ENCODE data around the gene CERS6.
"Not testable (repeated sequence)": the region's sequence is repeated elsewhere in the genome, so short reads cannot be mapped to it uniquely, and the experiment has no call there.

Gene CERS6

DNA sequence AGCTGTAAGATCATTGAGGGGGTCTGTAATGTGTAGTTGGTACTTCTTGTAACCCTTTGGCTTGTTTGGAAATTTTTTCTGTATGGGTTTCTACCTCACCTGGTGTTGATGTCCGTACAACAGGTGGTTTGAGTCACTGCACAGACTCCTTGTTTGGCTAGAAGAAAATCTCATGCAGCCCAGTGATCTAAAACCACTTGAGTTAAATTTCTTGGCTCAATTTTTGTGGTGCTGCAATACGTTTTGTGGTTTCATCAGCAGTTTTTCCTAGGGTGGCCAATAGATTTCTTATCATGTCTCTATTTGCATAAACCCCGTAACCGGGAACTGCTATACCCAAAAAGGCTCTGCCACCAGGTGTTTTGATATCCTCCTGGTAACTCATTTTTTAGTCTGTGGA lies 43.4 kb downstream of the CERS6 start:
- no peak for DNase-seq

DNA sequence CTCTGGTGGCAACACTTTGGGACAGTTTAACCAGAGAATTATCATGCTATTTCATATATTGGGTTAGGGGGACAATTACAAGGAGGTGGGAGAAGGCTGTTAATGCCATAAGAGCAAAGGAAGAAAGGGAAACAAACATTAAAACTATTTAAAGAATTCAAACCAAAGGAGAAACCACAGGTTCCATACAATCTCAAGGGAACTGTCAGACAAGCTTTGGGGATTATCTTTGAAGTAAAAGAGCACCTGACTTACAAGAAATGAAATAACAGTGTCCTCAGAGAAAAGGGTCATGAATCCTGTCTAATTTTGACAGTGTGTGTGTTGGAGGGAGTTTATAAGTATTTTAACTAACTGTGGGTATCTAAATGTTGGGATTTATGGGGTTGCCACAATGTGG lies 44.4 kb downstream of the CERS6 start:
- DNase-seq: no peak

DNA sequence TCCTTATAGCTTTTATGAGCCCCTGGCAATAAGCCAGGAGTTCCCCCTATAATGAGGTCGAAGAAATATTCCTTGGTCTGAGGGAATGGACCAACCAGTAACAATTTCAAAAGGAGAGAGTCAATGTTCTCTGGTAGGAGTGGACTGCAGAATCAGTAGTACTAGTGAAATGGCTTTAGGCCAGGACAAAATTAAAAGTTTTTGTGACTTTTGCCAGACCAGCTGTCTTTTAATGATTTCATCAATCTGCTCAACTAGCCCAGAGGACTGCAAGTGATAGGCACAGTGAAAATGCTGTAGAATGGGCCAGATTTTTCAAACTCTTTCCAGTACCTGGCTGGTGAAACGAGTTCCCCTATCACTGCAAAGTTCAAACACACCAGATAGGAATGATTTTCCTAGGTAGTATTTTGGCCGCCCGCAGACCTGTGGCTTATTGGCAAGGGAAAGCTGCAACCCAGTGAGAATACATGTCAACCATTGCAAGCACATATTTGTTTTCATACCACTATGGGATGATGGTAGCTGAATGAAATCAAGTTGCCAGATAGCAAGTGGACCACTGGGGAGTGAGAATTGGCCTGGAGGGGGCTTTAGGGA lies 45.5 kb downstream of the CERS6 start:
- no peak for DNase-seq

DNA sequence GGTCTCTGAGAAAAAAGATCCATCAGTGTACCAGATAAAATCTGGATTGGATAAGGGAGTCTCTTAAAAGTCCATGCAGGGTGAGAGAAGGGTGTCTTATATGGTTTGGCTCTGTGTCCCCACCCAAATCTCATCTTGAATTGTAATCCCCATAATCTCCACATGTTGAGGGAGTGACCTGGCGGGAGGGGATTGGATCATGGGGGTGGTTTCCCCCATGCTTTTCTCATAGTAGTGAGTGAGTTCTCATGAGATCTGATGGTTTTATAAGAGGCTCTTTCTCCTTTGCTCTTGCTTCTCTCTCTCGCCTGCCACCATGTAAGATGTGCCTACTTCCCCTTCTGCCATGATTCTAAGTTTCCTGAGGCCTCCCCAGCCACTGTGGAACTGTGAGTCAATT lies 46.8 kb downstream of the CERS6 start:
- DNase-seq: not testable (repeated sequence)

DNA sequence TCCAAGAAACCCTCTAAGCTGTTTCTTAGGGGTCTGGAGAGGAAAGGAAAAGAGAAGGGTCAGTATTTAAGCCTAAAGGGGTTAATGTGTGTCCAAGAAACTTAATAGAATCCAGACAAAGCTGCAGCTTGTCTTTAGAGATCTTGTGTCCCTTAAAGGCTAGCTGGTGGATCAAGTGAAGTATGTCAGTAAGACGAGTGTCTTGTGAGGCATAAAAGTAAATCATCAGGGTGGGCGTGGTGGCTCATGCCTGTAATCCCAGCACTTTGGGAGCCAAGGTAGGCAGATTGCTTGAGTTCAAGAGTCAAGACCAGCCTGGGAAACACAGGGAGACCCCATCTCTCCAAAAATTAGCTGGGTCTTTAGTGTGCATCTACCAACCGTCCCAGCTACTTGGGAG lies 47.8 kb downstream of the CERS6 start:
- DNase-seq: no peak

DNA sequence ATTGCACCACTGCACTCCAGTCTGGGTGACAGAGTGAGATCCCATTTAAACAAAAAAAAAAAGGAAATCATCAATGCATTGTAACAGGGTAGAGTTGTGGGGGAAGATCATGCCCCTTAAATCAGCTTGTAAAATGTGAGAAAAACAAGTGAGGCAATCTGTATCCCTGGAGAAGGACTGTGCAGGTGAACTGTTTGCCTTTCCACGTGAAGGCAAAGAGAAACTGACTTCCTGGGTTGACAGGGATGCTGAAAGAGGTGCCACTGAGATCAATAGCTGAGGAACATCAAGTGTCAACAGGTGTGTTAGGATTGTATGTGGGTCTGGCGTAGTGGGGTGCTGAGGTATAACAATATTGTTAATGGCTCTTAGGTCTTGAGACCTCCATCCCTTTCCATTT lies 48.3 kb downstream of the CERS6 start:
- no peak for DNase-seq

DNA sequence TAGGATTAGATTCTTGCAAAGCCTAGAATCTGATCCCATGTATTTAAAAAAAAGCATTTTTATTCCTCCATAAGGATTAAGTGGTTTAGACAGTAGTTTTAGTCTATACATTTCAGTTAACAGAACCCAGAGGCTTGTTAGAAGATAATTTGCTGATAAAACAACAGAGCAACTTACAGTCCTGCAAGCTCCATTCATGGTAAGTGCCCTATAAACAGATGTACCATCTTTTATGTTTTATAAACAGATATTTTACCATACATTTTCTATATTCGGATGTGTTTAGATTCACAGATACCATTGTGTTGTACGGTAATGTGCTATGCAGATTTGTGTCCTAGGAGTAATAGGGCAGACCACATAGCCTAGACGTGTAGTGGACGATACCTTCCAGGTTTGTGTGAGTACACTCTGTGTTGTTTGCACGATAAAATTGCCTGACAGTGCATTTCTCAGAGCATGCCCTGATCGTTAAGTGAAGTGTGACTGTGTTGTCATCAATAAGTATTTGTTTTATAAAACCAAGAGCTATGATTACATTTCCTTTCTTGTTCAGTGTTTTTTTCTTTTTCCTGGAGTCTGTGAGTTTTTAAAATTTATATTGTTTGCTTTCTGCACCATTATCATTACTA lies 54.2 kb downstream of the CERS6 start:
- no peak for DNase-seq

DNA sequence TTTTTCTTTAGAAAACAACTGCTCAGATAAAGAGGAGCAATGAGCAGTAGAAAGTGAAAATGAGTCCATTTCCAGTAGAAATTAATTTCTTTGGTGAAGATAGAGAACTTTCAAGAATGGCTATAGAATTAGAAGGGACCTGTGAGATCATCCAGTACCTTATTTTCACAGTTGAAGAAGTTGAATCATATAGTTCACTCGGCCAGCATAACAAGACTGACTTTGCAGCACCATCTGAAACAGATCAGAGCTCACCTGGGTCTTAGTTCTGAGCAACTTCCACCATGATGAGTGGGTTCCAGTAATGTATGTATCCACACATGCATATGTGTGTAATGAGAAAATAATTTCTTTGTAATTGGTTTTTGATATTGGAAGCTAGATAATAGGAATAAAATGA lies 58.6 kb downstream of the CERS6 start:
- DNase-seq: no peak

DNA sequence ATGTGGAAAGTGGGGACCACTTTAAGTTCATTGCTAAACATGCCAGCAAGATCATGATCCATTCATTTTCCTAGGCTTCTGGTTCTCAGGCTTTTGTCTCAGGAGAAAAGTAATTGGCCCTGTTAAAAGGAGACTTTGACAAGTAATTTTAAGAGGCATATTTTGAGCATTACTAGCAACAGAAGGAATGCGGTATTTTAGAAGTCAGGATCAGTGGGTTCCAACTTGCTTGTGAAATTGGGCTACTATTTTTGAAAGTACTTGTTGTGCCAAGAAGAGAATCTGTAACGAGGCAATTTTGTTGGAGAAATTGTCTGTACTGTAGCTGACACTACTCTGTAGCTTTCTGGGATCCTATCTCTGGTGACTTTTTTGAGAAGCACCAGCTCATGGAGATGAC lies 59.4 kb downstream of the CERS6 start:
- peak in 1 of 51 donors; percentile 14 for DNase-seq

DNA sequence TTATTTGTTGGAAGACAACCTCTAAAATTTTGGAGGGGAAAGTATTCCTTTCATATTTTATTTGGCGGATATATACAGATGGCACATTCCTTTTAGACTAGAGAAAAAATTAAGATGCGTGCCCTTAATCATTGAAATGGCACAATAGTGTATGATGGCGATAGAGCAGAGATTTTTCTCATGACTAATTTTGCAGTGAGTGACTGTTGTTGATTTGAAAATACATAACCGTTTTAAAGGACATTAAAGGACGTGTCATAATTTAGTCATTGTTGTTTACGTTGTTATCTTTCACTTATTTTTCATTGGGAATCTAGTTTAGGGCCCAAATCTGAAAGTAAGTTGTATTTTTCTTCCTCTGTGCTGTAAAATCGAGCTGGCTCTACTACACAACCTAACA lies 61.7 kb downstream of the CERS6 start:
- DNase-seq: no peak

DNA sequence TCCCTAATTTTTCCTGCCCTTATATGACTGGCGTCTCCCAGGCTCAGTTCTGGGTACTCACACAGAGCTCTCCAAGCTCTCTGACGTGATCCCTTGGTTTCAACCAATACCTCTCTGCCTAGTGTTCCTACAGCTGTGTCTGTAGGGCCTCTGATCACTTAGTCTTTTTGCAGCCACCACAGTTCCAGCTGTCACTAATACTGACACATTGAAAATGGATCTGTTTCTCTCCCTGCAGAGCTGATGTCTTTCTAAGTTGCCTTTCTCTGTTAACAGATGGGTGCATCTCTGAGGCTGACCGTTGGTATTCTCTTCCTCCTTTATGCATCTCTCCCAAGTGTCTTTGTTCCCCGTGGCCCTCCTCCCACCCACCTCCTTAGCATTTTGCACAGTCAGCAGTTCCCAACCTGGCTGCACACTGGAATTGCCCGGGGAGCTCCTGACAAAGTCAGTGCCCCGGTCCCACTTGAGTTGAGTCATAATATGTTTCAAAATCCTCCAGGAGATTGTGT lies 62.5 kb downstream of the CERS6 start:
- peak in 1 of 51 donors; percentile 4 for DNase-seq

DNA sequence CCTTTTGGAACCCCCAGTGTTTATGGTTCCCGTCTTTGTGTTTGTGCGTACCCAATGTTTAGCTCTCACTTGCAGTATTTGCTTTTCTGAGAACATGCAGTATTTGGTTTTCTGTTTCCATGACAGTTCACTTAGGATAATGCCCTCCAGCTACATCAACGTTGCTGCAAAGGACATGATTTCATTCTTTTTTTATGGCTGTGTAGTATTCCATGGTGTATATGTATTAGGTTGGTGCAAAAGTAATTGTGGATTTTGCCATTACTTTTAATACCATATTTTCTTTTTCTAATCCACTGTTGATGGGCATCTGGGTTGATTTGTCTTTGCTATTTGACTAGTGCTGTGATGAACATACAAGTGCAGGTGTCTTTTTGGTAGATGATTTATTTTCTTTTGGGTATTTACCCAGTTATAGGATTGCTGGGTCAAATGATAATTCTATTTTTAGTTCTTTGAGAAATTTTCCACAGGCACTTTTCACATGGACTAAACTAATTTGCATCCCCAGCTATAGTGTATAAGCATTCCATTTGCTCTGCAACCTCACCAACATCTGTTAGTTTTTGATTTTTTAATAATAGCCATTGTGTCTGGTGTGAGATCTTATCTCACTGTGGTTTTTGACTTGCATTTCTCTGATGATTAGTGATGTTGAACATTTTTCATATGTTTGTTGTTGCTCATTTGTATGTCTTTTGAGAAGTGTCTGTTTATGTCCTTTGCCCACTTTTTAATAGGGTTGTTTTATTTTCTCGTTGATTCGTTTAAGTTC lies 63.6 kb downstream of the CERS6 start:
- DNase-seq: no peak

DNA sequence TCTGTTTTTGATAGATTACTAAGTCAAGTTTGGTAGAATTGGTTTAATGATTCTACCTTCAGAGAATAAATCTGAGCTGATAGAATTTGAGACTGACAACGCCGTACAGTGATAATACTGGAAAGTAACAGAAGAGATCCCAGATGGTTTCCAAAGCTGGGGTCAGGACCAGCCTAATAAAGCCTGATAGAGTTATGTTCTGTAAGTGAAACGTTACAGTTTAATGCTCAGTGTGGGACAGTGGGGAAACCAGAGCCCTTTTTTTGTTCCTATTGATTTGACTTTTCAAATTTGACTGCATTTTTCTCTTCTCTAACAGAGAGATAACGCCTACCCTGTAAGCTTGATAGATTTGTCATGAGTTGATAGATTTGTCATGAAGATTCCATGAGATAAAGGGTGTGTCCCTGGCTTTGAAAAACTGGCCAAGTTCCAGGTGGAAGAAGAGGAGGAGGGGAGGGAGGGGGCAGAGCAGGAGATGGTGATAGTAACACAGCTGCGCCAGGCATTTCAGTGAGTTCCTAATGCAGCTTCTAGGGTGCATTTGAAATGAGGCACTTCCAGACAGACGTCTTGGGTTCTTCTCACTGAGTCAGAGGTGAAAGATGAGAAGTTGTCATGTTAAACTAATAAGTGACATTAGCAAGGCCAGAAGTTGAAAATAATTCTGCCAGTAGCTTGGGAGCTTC lies 65.1 kb downstream of the CERS6 start:
- DNase-seq: no peak

DNA sequence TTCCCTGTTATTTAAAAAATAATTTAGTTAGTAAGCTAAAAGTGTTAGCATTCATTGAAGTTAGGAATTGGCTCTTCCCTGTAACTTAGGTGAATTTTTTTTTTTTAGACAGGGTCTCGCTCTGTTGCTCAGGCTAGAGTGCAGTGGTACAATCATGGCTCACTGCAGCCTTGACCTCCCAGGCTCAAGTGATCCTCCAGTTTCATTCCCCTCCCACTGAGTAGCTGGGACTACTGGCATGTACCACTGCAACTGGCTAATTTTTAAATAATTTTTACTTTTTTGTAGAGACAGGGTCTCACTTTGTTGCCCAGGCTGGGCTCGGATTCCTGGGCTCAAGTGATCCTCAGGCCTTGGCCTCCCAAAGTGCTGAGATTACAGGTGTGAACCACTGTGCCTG lies 66.4 kb downstream of the CERS6 start:
- no peak for DNase-seq

DNA sequence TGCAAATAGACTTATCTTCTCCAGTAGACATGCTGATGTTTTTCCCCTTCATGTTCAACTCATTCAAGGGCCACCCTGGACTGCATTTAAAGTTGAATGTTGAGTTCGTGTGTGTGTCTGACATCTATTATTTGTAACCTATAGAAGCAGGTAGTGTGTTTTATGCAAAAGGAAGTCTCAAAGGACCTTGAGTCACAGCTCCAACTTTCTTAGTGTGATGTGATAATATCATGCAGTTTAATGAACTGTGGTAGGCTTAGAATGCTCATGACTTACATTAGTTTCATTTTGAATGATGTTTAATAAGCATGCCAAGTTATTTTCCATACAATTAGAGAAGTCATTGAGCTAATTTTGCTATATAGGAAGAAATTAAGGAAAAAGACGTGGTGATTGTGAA lies 67.9 kb downstream of the CERS6 start:
- DNase-seq: no peak

DNA sequence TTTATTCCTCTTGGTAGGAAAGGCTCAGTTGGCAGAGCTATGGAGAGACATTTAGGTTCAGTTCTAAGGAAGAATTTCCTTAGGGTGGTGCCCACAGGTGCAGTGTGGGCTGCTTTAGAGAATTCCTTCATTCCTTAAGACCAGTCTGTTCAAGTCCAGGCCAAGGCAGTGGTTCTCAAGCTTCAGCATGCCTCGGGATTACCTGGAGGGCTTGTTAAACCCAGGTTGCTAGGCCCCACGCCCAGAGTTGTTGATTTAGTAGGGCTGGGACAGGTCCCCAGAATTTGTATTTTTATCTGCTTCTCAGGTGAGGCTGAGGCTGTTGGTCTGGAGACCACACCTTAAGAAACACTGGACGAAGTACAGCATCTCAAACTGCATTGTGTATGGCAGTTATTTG lies 68.9 kb downstream of the CERS6 start:
- no peak for DNase-seq

DNA sequence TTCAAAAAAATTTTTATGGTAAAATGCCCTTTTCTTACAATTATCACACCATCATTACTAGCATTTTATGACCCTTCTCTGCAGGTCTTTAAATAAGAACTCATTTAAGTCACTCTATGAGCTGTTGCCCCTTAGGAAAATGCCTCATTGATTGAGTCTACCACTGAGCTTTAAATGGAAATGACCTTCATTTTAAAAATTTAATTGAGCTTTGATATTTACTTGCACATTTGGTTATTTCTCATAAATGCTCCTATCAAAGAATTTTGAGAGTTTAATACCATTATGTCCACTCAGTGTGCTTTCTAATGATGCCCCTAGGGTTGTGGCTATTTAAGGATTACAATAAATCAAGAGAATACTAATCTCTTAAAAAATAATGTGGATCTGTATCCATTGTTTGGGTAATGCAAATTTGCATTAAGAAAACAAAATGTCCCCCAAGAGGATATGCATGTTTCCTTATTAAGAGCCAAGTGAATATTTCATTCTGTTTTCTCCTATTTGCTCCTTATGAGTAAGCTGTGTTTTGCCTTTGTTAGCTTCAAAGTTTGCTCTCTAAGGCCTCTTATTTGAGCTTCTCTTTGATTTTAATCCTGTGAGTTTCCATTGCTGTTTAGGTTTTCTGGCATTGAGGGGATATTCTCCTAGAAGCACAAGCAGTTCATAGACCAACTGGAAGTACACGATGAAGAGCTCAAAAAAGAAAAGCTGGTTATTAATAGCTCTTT lies 69.8 kb downstream of the CERS6 start:
- DNase-seq: no peak

DNA sequence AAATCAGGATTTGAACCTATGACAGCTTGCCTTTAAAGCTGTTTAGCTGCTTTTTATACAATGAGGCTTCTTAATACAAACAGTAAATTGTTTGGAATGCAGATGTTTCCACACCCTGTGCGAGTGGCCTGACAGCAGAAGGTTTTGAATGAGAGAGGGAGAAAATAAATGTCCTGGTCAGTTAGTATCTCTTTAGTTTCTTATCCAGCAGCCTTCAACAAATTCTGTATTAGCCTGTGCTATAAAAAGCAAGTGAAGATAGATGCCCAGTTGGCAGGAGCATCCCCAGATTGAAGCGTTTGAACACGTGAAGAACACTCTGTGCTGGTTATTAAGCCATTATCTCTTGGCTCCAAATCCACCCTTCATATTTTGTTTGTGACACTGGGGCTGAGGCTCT lies 70.6 kb downstream of the CERS6 start:
- DNase-seq: no peak

DNA sequence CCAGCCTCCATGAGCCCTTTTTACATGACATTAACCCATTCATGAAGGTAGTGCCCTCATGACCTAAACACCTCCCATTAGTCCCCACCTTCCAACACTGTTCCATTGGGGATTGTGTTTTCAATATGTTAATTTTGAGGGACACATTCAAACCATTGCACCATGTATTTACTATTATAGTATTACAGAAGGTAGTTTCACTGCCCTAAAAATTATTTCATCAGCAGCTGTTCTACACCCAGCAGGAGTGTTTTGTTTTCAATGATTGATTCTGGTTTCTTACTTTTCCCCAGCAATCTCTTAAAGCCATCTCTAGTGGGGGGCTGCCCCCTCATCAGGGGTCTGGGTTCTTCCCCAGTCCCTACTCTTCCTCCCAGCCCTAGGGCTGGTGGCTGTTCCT lies 71.9 kb downstream of the CERS6 start:
- DNase-seq: no peak

DNA sequence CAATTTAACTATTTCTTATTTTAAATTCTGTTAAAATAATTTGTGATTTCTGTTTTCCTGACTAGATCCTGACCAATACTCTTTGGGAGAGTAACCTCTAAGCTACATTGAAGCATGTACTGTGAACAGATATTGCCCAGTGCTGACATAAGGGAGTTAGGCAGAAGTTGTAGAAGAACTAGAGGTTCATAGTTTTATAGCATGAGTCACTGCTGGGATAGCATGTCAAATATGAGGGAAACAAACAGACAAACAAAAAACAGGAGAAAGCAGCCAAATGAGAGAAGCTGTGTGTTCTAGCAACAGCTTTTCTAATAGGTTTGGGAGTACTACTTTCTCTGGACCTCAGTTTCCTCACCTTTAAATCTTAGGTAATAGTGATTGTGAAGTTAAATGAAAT lies 72.4 kb downstream of the CERS6 start:
- DNase-seq: no peak

DNA sequence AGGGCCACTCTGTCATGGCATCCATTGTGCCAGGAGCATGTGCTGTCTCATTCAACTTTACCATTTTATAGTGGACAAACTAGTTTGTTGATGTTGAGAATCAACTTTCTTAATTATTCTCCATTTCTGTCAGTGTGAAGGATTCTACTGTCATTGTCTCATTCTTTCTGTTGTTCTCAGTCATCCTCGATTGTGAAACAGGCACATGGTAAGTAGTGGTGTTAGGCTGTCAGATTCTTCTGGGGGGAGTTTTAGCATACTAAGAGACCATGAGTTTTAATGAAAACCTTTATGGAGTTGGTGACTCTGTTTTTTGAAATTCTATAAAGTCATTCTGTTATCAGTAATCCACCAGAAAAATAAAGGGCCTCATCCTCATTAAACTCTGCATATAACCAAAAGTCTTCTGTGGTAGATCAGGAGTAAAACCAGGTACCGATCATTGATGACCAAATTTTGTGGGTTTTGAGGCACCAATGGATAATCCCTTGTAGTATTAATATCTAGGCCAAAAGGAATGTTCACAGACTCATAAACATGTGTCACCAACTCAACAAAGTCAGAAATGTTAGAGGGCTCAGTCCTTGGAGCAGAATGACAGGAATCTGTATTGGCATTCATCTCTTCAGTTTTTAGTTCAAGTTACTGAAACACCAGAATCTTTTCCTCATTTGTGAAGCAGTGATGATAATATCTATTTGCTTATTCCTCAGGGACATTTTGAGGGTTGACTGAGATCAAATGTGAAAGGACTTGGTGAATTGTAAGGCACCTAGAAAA lies 73.2 kb downstream of the CERS6 start:
- no peak for DNase-seq

All from hypothalamus (tissue), 51 donors.